ENCODE data around the gene EDEM3. TPM values are rescaled to one million over a fixed set of nuclear protein-coding genes. Genes with fewer than 3 reads are reported as not detected.

EDEM3 gene, protein sequence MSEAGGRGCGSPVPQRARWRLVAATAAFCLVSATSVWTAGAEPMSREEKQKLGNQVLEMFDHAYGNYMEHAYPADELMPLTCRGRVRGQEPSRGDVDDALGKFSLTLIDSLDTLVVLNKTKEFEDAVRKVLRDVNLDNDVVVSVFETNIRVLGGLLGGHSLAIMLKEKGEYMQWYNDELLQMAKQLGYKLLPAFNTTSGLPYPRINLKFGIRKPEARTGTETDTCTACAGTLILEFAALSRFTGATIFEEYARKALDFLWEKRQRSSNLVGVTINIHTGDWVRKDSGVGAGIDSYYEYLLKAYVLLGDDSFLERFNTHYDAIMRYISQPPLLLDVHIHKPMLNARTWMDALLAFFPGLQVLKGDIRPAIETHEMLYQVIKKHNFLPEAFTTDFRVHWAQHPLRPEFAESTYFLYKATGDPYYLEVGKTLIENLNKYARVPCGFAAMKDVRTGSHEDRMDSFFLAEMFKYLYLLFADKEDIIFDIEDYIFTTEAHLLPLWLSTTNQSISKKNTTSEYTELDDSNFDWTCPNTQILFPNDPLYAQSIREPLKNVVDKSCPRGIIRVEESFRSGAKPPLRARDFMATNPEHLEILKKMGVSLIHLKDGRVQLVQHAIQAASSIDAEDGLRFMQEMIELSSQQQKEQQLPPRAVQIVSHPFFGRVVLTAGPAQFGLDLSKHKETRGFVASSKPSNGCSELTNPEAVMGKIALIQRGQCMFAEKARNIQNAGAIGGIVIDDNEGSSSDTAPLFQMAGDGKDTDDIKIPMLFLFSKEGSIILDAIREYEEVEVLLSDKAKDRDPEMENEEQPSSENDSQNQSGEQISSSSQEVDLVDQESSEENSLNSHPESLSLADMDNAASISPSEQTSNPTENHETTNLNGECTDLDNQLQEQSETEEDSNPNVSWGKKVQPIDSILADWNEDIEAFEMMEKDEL
- total RNA-seq (2021; fragmentation: NEBNext Ultra II Directional; extraction: Animal tissue kit (Norgen Biotek cat#: 25700)) = 13.7 and 14.0 TPM in 2 replicates
- polyA plus RNA-seq (2011; rRNA removed) = 1.3 and 1.6 TPM in 2 replicates
- 3.4 TPM for polyA plus RNA-seq (2011; cell fraction: cytosol; rRNA removed)
- 2.4 TPM for polyA plus RNA-seq (2011; cell fraction: nucleus; rRNA removed)
- polyA plus RNA-seq (2012, experiment 1 of 2) = 4.4 to 6.6 TPM (median 5.6 TPM) in 4 replicates
- 0.33 TPM for polyA plus RNA-seq (2012, experiment 2 of 2)
- polyA plus RNA-seq (2013, experiment 1 of 2) = 9.8 TPM
- polyA plus RNA-seq (2013, experiment 2 of 2) = 10.8 TPM
- 18.1 and 21.8 TPM in 2 replicates for polyA minus RNA-seq (2011; rRNA and poly(A)+ RNA removed)
- 12.2 TPM for polyA minus RNA-seq (2011; cell fraction: cytosol; rRNA and poly(A)+ RNA removed)
- 6.3 TPM for polyA minus RNA-seq (2011; cell fraction: nucleus; rRNA and poly(A)+ RNA removed)
- long read RNA-seq, experiment 1, partial matches to known transcripts = 1 of 7 reads
- long read RNA-seq, experiment 1, other reads (novel, unspliced or antisense) = 6 of 7 reads
- long read RNA-seq, experiment 2 = 0 reads

DNA sequence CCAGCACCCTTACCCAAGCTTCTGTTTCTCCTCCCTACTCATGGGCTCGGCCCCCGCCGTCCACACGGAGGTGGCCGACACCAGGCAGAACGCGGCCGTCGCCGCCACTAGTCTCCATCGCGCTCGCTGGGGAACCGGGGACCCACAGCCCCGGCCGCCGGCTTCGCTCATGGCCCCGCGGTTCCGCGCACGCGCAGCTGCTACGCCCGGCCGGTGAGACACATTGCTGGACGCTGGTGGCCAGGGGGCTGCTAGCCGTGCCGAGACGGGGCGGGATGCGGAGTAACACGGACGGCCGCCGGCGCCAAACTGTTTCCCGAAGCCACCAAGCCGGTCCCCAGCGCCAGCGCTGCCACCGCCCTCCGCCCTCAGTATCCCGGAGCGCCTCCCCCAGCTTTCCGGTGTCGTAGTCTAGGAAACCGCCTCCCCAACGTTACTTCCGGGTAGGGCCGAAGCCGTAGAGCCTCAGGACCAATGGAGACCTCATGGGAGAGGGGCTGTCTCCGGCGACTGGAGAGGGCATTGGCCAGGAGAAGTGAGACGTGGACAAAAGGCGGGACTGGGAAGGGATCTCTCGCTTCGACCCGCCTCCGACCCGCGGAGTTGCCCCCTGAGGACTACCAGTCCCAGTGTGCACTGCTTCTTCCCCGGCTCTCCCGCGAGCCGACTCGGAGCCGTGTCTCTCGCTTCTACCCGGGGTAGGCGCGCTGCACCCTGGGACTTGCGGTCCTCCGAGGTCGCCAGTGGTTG is at the start of gene EDEM3:
Gene EDEM3 (minus strand): TSS at position 383 of the 750 bp plus-strand sequence. CDS start 212 bp downstream, at position 171.
- no peaks in the 10 kb centered on the region for H3K79me1 ChIP-seq (ENCODE audit: low read depth, low read length)
- peak within 1 kb of the TSS; percentile 79 to 88 (median 82) for H3K4me3 ChIP-seq (ENCODE audit: extremely low read depth in 1 of 4, insufficient read depth in 2 of 4, low read depth in 3 of 4, low read length in 4 of 4)
- 2% methylated on average over 53 of the region's 76 CpGs; no CpG with 5 or more reads in 1 of the 2 experiments for WGBS, 2 experiments (ENCODE audit: extremely low coverage in 1 of 2, insufficient coverage in 1 of 2, insufficient read length in 1 of 2, insufficient replicate concordance in 2 of 2, low coverage in 1 of 2, low lambda C conversion rate in 2 of 2, missing lambda C conversion rate in 1 of 2)
- peak; percentile 84 for FAIRE-seq
- H2BK120ac ChIP-seq (replicated peaks; ENCODE audit: low read depth, low read length) = no peak within 1 kb of the TSS
- ChIA-PET POLR2A (ENCODE audit: partially characterized antibody) (interaction anchor here (1.2 to 1.6 kb wide), 3 partner anchors 14 to 291 kb away, joined by 3 to 4 read pairs (median 4); partner anchors contain the start of gene RNF2), CTCF (ENCODE audit: partially characterized antibody) (interaction anchor here (0.6 to 1.2 kb wide), 4 partner anchors 90 to 850 kb away, joined by 3 read pairs; no protein-coding TSS in a partner anchor)
- no peaks in the 10 kb centered on the region for H3K36me3 ChIP-seq (ENCODE audit: control insufficient read depth in 2 of 4, insufficient read depth in 4 of 4, low read length in 3 of 4)
- peak within 1 kb of the TSS; percentile 28; the same call in 1 of the 2 replicates for H4K8ac ChIP-seq (ENCODE audit: extremely low read depth, insufficient read depth, low read length)
- peaks cover 0 to 5% (median 0%) of the 10 kb centered on the region in 4 experiments; a peak in 2 of 7 replicates for H3K27me3 ChIP-seq (replicated peaks in 1 of 4; ENCODE audit: control insufficient read depth in 3 of 4, extremely low read depth in 1 of 4, insufficient read depth in 3 of 4, low read length in 3 of 4)
- no peak within 1 kb of the TSS for H2BK12ac ChIP-seq (ENCODE audit: low read depth, low read length)
- no peak within 1 kb of the TSS for H3K27ac ChIP-seq (ENCODE audit: low read depth, low read length)
- no peaks in the 10 kb centered on the region for H3K9me3 ChIP-seq (ENCODE audit: insufficient read depth in 2 of 2, low read depth in 1 of 2, low read length in 1 of 2)
- H3K4ac ChIP-seq (replicated peaks; ENCODE audit: insufficient read length, low read depth, low read length) = no peak within 1 kb of the TSS
- peak within 1 kb of the TSS; percentile 99 for H2AFZ ChIP-seq (ENCODE audit: low read length)
- no peaks in the 10 kb centered on the region for H3K79me2 ChIP-seq (ENCODE audit: control insufficient read depth in 1 of 2, insufficient read depth in 2 of 2, low read length in 2 of 2)
- H2AK5ac ChIP-seq (ENCODE audit: low read depth, low read length) = no peak within 1 kb of the TSS
- H3K4me2 ChIP-seq (ENCODE audit: insufficient read depth in 1 of 2, low read depth in 2 of 2, low read length in 2 of 2) = peak within 1 kb of the TSS; percentile 87 to 98
- H2BK15ac ChIP-seq (ENCODE audit: low read length) = no peak within 1 kb of the TSS
- H2BK20ac ChIP-seq (ENCODE audit: low read length) = no peak within 1 kb of the TSS
- peak within 1 kb of the TSS; percentile 39 to 69 (median 60) for H3K9ac ChIP-seq (replicated peaks in 1 of 4; ENCODE audit: extremely low read depth in 1 of 4, low read depth in 3 of 4, low read length in 3 of 4)
- H3K23me2 ChIP-seq (ENCODE audit: low read depth, low read length) = peaks cover 11% of the 10 kb centered on the region
- H3K56ac ChIP-seq (replicated peaks; ENCODE audit: insufficient read length, low read depth, low read length) = no peak within 1 kb of the TSS
- peak within 1 kb of the TSS; percentile 79; the same call in 1 of the 2 replicates for H2BK5ac ChIP-seq (ENCODE audit: low read depth, low read length)
- H4K20me1 ChIP-seq (replicated peaks in 1 of 2; ENCODE audit: control insufficient read depth in 1 of 2, insufficient read depth in 2 of 2, low read length in 2 of 2) = peaks cover 0 to 3% of the 10 kb centered on the region in 2 experiments
- H3K18ac ChIP-seq (ENCODE audit: extremely low read depth, low read length) = peak within 1 kb of the TSS; percentile 21; the same call in 1 of the 2 replicates
- H4K5ac ChIP-seq (ENCODE audit: insufficient read length, low read depth, low read length) = peak within 1 kb of the TSS; percentile 40
- H3K14ac ChIP-seq (ENCODE audit: insufficient read length) = no peak within 1 kb of the TSS
- H4K91ac ChIP-seq (replicated peaks; ENCODE audit: insufficient read length, low read length) = no peak within 1 kb of the TSS
- no peak within 1 kb of the TSS for H3K23ac ChIP-seq (ENCODE audit: insufficient read length)
- peaks cover 0 to 7% (median 1%) of the 10 kb centered on the region in 4 experiments; a peak in 3 of 7 replicates for H3K4me1 ChIP-seq (replicated peaks in 1 of 4; ENCODE audit: control insufficient read depth in 3 of 4, insufficient read depth in 4 of 4, low read length in 3 of 4)
- peak; percentile 93 to 99 for DNase-seq (ENCODE audit: low read depth in 1 of 2, low spot score in 2 of 2)
- TF ChIP-seq CBX5 (IDR thresholded peaks at IDR 0.05; ENCODE audit: low read depth, low read length) = no peak
- no peak for TF ChIP-seq SRF (IDR thresholded peaks at IDR 0.05; ENCODE audit: low read depth, low read length)
- TF ChIP-seq RFX5 (IDR thresholded peaks at IDR 0.05; ENCODE audit: borderline replicate concordance, low read depth, low read length) = no peak
- TF ChIP-seq RBBP5 (IDR thresholded peaks at IDR 0.05; ENCODE audit: borderline replicate concordance, low read depth, low read length) = peak; percentile 55; the same call in 1 of the 2 replicates
- peak in 1 of 2 experiments; percentile 57; a peak in 1 of 3 replicates for TF ChIP-seq POLR2A (IDR thresholded peaks at IDR 0.05; ENCODE audit: control extremely low read depth in 1 of 2, low read depth in 2 of 2, low read length in 2 of 2)

Data from H1 (cell line).